SIG-M5 (cell line): ENCODE results near the gene UBB.

Source experiments
- DNase-seq: peaks from one replicate; lab custom pipeline; 2025; lab: John Stamatoyannopoulos, UW

Gene UBB

DNA sequence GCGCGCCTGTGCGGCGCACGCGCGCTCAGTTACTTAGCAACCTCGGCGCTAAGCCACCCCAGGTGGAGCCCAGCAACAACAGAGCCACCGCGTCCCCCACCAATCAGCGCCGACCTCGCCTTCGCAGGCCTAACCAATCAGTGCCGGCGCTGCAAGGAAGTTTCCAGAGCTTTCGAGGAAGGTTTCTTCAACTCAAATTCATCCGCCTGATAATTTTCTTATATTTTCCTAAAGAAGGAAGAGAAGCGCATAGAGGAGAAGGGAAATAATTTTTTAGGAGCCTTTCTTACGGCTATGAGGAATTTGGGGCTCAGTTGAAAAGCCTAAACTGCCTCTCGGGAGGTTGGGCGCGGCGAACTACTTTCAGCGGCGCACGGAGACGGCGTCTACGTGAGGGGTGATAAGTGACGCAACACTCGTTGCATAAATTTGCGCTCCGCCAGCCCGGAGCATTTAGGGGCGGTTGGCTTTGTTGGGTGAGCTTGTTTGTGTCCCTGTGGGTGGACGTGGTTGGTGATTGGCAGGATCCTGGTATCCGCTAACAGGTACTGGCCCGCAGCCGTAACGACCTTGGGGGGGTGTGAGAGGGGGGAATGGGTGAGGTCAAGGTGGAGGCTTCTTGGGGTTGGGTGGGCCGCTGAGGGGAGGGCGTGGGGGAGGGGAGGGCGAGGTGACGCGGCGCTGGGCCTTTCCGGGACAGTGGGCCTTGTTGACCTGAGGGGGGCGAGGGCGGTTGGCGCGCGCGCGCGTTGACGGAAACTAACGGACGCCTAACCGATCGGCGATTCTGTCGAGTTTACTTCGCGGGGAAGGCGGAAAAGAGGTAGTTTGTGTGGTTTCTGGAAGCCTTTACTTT is at the start of gene UBB:
UBB (plus strand) TSS at position 452 of the 856 bp plus-strand sequence. CDS start 817 bp downstream, outside the sequence.
- peak; percentile 37 for DNase-seq

DNA sequence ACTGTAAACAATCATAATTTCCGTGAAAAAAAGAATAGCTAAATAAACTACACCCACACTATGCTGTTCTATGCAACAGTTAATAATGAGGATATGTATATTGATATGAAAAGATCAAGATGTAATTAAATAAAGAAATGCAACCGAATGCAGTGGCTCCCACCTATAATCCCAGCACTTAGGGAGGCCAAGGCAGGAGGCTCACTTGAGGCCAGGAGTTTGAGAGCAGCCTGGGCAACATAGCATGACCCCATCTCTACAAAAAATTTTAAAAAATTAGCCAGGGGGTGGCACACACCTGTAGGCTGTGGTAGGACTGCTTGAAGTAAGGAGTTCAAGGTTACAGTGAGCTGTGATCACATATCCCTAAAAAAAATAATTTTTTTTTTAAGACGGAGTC is 42.5 kb upstream of the UBB start:
- DNase-seq = no peak

DNA sequence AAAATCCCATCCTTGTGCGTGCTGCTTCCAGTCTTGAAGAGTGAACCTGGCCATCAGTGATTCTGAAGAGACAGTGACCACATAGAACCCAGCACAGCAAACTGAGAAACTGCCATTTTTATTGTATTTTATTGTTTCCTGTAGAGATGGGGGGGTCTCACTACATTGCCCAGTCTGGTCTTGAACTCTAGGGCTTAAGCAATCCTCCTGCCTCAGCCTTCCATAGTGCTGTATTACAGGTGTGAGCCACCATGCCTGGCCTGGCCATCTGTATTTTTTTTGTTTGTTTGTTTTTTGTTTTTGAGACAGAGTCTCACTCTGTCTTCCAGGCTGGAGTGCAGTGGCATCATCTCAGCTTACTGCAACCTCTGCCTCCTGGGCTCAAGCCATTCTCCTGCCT is 41.5 kb upstream of the UBB start:
- DNase-seq = no peak

DNA sequence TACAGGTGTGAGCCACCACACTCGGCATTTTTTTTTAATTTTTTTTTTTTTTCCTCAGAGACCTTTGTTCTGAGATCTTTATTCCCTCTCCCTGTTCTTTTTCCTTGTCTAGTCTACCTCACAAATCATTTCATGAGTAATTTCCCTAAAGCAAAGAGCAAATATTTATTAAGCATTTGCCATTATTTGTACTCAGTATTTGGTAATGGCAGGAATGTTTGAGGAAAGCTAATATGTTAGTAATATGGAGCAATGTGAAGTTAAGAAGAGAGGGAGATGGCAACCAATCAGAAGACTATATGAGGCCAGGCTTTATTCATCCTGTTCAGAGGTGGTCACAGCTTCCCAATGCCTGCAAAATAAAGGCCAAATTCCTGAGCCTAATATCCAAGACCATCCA is 40.9 kb upstream of the UBB start:
- DNase-seq = no peak

DNA sequence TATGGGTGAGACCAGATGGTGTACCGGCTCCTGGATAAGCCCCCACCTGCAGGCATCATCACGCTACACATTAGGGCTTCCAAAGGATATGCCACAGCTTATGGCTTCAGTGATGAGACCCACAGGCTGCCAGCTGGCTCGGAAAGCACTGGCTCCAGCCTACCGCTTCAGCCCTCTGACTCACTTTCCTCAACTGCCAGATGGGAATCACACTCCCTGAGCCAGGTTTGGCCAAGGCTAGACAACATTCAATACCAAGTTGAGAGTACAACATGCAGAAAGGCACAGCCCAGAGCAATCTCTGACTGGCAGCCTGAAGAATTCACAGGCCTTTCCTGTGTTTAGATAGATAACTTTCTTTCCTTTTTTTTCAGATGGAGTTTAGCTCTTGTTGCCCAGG is 37.9 kb upstream of the UBB start:
- DNase-seq = no peak

DNA sequence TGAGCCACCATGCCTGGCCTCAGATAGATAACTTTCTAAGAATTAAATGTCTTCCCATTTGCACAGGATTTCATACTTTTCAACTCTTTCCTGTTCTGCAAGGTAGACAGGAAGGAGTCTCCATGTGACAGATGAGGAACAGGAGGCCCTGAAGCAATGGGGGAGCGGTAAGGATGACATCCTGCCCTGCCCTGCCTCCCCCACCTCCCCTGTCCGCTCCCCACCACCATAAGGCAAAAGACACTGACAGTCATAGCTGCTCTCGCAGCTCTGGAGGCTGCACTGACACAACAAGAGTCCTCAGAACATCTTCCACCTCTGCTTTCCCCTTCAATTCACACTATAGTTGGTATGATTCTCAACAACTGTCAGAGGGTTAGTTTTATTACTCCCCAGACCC is 37.3 kb upstream of the UBB start:
- no peak for DNase-seq

DNA sequence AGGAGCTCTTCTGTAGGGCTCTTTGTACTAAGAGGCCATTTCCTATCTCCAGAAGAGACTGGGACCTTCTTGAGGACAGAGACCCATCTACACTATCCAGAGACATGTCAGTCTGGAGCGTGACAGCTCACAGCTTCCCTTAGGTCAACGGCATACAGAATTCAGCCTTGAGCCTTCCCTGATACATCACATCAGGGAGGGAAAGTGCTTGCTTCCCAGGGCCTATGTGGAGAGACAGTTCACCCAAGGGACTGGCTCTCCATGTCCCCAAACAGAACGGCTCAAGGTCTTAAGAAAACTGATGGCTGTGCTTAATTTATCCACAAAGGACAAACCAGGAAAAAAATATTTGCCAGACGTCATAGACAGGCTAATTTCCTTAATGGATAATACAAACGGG is 35.3 kb upstream of the UBB start:
- no peak for DNase-seq

DNA sequence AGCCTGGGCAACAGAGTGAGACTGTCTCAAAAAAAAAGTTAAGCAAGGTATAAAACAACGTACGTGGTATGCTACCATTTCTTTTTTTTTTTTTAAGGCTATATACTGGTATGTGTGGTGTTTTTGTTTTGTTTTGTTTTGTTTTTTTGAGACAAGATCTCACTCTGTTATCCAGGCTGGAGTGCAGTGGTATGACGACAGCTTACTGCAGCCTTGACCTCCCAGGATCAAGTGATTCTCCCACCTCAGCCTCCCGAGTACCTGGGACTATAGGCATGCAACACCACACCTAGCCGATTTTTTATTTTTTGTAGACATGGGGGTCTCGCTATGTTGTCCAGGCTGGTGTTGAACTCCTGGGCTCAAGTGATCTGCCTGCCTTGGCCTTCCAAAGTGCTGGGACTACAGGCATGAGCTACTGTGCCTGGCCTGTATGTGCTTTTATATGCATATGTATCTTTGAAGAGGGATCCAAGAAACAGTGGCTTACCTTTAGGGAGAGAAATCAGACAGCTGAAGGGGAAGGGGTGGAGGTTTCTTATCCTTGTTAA is 34.1 kb upstream of the UBB start:
- no peak for DNase-seq

DNA sequence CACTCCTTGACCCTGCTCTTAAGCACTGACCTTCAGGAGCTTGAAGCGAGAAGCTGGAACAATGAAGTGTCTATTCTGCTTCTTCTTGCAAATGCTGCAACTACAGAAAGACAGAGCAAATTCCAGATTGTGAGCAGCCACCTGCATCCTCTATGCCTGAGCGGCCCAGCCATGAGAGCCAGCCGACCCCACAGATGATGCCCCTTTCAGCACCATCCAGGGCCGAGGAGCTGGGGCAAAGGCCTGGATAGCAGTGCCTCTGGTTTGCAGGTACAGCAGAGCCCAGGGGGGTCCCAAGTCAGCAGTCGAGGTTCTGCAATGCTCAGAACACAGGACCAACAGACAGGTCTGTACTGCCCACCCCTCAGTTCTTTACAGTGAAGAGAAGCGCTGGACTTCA is 32.3 kb upstream of the UBB start:
- DNase-seq = no peak

DNA sequence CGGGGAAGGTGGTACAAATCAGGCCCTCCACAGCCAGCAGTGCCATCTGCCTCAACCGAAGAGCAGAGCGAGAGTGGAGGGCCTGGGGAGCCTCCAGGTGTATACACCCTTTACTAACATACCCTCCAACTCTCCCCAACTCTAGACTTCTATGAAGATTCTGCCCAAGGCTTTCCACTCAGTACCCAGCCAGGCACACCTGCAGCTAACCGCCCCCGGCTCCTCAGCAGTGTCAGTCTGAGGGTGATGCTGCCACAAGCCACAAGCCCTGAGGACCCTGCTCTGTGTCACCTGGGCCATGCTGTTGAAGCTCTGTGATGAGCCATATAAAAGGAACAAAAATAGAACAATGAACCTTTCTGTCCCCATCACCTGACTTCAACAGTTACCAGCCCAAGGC is 31.5 kb upstream of the UBB start:
- no peak for DNase-seq

DNA sequence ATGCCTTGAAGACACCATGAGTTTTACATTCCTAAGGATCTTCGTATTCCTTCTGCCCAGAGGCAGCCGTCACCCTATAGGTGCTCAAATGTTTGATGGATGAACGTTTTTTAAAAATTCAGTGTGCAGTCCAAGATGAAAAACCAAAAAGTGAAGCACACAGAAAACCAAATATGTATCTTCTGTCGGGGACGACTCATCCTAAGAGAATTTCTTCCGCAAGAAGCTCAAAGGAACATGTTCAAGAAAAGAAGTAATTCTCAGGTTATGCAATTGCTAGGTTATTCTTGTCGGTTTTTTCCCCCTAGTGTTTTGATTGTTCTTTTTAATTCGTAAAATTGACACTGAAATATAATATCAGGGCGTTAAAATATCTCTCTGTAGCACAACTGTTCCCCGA is 29.1 kb upstream of the UBB start:
- DNase-seq = no peak

DNA sequence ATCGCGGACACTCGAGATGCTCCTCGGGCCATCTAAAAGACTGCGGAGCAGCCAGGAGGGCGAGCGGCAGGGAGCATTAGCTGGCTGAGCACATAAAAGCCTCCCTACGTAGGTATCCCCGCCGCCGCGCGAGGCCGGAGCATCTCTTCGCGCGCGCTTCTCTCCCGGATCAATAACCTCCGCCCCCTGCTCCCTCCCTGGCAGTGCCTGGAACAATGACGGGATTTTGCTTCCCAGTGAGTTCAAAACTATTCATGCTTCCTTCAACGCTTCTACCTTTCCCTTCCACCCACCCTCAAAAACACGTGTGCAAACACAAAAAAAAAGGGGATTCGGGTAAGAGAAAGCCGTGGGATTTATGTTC is 28.6 kb upstream of the UBB start:
- no peak for DNase-seq

DNA sequence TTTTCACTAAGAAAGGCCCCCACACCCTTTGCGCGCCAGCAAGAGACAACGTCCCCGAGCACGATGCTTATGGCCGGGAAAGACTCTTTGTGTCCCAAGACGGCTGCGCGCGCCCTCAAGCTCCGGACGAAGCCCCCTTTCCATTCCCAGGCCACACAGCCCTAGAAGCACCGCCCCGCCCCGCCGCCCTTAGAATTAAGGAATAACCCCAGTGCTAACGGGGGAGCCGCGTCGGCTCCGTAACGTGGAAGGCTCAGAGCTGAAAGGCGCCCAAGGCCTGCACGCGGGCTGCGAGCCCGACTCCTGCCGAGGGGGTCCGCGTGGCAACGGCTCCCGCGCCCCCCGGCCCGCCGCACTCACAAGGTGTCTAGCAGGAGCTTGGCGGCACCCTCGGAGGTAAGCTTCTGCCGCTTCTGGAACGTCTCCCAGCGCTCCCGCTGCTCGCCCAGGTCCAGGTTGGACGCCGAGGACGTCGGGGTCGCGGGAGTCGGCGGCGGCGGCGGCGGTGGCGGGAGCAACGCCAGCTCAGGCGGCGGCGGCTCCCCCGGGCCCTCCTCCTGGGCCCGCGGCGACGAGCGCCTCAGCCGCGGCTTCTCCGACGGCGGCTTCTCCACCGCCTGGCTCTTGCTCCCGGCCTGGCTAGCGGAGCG is 28.1 kb upstream of the UBB start:
- no peak for DNase-seq

DNA sequence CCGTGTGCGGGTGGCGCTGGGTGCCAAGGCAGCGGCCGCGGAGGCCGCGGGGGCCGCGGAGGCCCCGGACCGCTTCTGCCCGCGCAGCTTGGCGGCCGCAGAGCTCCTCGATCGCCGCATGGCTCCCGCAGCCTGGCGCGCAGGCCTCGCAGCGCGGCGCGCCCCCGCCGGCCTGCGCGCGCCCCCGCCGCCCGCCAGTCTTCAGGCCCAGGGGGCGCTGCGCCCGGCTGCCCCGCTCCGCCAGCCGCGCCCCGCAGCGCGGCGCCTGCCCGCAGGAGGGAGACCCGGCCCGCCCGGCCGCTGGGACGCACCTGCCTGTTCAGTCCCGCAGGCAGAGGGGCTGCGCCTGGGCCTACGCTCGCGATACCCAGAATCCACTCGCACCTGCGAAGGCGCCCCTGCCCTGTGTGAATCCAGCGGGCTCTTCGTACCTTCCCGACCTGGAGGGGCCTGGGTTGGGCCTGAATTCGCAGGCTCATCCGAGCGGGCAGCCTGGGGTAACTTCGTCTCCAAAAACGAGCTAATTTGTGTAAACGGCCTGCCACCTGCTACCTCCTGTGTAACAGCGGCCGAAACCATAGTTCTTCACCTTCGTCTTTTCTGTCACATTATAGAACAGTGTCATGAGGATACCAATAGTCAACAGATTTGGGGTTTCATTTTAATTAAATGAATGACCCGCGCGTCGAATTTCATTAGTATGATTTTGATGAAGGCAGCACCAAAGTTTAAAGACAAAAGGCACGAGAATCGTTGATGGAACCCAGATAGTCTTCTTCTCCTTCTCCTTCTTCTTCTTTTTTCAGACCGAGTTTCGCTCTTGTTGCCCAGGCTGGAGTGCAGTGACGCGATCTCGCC is 27.3 kb upstream of the UBB start, which contains the start of gene CENPV:
CENPV (minus strand) TSS at position 153 of the 858 bp plus-strand sequence; CDS start at position 120, 33 bp downstream.
- no peak for DNase-seq

DNA sequence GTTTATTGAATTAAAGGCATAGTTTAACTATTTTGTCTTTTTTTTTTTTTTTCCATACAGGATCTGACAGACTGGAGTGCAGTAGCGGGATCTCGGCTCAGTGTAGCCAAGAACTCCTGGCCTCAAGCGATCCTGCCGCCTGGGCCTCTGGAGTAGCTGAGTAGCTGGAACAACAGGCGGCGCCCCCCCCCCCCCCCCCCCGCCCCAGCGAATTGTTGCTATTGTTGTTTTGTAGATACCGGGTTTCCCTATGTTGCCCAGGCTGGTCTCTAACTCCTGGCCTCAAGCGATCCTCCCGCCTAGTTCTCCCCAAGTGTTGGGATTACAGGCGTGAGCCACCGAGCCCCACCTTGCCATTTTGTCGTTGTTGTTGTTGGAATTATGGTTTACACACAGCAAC is 26.3 kb upstream of the UBB start:
- no peak for DNase-seq

DNA sequence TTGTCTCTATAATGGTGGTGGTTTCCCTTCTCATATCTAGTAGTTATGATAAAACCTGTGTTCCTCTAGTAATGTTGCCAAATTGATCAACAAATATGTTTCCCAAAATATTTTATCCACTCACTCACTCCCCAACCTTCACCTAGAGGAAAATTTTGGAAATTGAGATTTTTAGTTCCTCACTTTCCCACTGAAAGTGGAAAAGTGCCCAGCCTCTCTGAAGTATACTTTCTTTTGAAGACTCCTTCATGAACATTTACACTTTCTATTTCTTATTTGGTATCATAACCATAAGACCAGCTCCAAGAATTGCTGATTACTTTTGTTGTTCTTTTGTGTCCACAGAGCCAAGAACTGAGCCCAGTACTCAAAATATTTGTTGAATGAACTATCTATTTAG is 22.5 kb upstream of the UBB start:
- DNase-seq = no peak

DNA sequence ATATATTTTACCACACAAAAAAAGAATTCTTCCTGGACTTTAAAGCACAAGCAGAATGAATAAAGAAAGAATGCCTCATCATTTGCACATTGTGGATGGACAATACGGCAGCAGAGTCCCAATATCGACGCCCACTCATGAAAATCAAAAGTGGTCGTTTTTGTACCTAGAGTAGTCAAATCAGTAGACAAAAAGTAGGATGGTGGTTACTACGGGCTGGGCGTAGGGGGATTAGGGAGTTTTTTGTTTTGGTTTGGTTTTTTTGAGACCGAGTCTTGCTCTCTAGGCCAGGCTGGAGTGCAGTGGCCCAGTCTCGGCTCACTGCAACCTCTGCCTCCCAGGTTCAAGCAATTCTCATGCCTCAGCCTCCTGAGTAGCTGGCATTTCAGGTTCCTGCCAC is 19.0 kb upstream of the UBB start:
- DNase-seq = no peak

DNA sequence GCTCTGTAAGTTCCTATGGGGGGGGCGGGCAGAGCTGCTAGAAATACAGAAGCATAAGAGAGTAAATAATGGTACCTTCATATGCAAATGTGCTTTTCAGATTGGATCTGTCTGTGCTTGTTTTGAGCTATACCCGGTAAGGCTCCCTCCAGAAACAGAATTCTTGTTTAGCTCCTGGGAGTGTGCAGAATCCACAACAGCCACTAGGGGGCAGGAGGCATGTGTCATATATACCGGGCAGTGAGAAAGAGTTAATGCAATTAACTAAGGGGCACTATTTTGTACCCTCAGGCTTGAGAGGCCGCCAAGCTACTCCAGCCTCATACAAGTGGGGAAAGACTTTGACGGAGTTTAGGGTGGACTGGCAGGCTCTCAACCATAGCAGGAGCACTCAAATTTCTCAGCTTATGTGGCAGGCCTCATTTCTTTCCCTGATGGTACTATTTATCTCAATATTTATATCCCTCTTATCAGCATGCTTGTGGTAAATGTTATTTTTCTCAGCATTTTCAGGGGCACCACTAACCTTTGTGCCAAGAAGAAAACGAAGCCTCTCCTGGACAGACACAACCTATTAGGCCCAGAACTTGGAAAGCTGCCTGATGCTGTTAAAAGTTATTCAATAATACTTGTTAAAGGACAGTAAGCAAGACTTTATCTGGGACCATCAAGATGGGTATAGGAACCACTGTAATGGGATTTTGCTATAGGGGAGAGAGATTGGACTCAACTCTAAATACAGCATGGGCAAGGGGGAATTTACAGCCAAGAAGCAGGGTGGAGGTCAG is 16.9 kb upstream of the UBB start:
- no peak for DNase-seq

DNA sequence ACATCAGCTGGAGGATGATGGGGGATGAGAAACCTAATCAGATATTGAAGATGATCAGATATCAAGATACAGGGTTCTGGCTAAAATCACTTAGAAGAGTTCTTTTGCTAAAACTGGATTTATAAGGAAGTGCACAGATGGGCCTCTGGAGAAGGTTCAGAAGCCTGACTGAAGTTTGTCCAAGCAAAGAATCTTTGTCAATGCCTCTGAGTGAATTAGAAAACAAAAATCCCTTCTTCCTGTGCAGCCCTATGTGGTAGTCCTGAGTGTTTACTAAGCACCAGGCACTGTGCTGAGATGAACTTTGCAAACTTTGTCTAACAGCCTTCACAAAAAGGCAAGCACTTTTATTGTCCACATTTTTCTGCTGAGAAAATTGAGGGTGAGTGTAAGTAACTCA is 16.3 kb upstream of the UBB start:
- DNase-seq = no peak

DNA sequence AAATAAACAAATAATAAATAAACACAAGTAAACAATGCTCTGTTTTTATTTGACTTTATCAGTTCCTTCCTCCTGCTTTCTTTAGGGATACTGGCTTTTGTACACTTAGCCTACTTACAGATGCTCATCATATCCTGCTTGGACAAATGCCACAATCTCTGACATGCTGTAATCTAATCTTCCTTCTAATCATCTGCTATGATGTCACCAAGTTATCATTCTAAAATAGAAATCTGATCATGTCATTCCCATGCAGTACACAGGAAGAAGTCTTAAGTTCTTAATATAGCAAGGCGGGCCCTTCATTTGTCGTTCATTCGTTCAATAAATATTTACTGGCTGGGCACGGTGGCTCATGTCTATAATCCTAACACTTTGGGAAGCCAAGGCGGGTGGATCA is 9.1 kb upstream of the UBB start:
- DNase-seq = no peak

DNA sequence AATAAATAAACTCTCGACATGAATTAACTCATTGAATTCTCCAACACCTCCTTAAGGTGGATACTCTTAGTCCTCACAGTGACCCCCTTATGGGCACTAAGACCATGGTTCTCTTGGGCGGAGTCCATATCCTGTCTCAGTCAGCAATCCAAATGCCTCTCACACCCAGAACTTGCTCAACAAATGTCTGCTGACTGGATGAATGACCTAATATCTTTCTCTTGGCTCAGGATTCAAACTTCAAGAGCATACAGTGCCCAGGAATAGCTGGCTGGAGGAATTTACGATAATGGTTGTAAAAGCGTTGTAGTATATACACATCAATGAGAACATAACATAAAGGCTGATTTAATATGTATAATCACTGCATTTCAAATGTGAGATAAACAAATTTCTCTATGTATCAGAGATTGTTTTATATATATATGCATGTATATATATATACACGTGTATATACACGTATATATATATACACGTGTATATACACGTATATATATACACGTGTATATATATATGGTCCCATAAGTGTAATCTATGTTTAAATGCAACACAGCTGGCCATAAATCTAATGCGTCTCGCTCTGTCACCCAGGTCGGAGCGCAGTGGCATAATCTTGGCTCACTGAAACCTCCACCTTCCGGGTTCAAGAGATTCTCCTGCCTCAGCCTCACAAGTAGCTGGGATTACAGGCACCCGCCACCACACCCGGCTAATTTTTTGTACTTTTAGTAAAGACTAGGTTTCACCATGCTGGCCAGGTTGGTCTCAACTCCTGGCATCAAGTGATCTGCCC is 6.5 kb upstream of the UBB start:
- DNase-seq = no peak
